ENCODE measurements around the gene BOK. TPM values are rescaled to one million over a fixed set of nuclear protein-coding genes. Genes with fewer than 3 reads are reported as not detected.

Gene BOK
- polyA plus RNA-seq, 1 donor from 2014 or later, result 2.3 TPM

DNA sequence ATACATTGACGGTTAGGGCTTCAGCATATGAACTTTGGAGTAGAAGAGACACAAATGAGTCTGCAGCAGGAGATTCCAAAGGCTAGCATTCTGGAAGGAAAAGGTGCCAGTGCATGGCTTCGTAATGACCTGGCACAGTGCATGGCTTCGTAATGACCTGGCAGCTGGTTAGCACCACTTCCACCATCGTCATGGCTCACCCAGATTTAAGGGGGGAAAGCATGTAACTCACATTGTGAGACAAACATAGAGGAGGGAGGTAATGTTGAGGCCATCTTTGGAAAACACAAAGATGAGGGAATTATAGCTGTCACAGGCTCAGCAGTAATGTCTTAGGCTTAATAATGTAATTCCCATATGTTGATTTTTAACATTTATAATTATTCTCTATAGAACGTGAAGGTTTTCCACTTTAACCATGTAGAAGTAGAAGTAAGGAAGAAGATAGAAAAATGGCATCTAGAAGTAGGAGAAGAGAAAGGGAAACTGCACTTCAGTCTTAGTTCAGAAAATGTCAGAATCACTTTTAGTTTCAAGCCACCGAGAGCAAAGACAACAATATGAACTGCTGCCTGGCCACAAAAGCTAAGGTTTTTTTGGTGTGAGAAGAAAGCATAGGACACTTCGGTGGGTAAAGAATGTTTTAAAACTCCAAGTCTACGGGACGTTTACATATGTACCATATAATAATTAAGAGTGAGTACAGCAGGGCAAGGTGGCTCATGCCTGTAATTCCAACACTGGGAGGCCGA is 43.4 kb upstream of the BOK start:
- Histone ChIP-seq H3K9me3 (ENCODE audit: low read length) (no peaks in the 10 kb centered on the region), H3K27ac (ENCODE audit: low read length) (no peak overlapping the region), H3K9ac (ENCODE audit: low read length) (no peak overlapping the region), H3K27me3 (ENCODE audit: insufficient read depth, low read depth, low read length) (no peaks in the 10 kb centered on the region), H4K20me1 (ENCODE audit: insufficient read depth) (no peaks in the 10 kb centered on the region), H2AFZ (ENCODE audit: low read depth, low read length) (no peak overlapping the region), H3K79me2 (replicated peaks; ENCODE audit: insufficient read depth, low read length) (no peaks in the 10 kb centered on the region), H3K36me3 (ENCODE audit: insufficient read depth, low read length) (no peaks in the 10 kb centered on the region), H3K9me2 (ENCODE audit: insufficient read depth, low read length) (no peaks in the 10 kb centered on the region), H3F3A (ENCODE audit: insufficient read depth, low read length, poor library complexity, severe bottlenecking) (no peaks in the 10 kb centered on the region), H3K4me3 (ENCODE audit: low read length) (no peak overlapping the region), H3K4me2 (ENCODE audit: low read length) (no peak overlapping the region)
- no peak for TF ChIP-seq SMC3 (conservative IDR thresholded peaks at IDR 0.05; ENCODE audit: poor library complexity)
- no peak for TF ChIP-seq RAD21 (conservative IDR thresholded peaks at IDR 0.05)
- no peak for TF ChIP-seq EP300 (conservative IDR thresholded peaks at IDR 0.05; ENCODE audit: poor library complexity, severe bottlenecking)
- TF ChIP-seq MXI1 (conservative IDR thresholded peaks at IDR 0.05; ENCODE audit: poor library complexity, severe bottlenecking), result no peak

DNA sequence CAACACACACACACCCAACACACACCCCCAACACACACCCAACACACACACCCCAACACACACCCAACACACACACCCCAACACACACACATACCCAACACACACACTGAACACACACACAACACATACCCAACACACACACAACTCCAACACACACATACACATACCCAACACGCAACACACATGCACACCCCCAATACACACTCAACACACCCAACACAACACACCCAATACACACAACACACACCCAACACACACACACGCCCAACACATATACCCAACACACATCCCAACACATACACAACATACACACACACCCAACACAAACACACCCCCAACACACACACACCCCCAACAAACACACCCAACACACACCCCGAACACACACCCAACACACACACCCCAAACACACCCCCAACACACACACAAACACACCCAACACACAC is 42.0 kb upstream of the BOK start:
- no peaks in the 10 kb centered on the region for H4K20me1 ChIP-seq (ENCODE audit: insufficient read depth)
- no peak overlapping the region for H3K4me3 ChIP-seq (ENCODE audit: low read length)
- H3K27me3 ChIP-seq (ENCODE audit: insufficient read depth, low read depth, low read length), result no peaks in the 10 kb centered on the region
- H3K9me3 ChIP-seq (ENCODE audit: low read length), result no peaks in the 10 kb centered on the region
- no peak overlapping the region for H3K9ac ChIP-seq (ENCODE audit: low read length)
- H3F3A ChIP-seq (ENCODE audit: insufficient read depth, low read length, poor library complexity, severe bottlenecking), result no peaks in the 10 kb centered on the region
- no peaks in the 10 kb centered on the region for H3K9me2 ChIP-seq (ENCODE audit: insufficient read depth, low read length)
- H2AFZ ChIP-seq (ENCODE audit: low read depth, low read length), result no peak overlapping the region
- TF ChIP-seq, protein P1, sequence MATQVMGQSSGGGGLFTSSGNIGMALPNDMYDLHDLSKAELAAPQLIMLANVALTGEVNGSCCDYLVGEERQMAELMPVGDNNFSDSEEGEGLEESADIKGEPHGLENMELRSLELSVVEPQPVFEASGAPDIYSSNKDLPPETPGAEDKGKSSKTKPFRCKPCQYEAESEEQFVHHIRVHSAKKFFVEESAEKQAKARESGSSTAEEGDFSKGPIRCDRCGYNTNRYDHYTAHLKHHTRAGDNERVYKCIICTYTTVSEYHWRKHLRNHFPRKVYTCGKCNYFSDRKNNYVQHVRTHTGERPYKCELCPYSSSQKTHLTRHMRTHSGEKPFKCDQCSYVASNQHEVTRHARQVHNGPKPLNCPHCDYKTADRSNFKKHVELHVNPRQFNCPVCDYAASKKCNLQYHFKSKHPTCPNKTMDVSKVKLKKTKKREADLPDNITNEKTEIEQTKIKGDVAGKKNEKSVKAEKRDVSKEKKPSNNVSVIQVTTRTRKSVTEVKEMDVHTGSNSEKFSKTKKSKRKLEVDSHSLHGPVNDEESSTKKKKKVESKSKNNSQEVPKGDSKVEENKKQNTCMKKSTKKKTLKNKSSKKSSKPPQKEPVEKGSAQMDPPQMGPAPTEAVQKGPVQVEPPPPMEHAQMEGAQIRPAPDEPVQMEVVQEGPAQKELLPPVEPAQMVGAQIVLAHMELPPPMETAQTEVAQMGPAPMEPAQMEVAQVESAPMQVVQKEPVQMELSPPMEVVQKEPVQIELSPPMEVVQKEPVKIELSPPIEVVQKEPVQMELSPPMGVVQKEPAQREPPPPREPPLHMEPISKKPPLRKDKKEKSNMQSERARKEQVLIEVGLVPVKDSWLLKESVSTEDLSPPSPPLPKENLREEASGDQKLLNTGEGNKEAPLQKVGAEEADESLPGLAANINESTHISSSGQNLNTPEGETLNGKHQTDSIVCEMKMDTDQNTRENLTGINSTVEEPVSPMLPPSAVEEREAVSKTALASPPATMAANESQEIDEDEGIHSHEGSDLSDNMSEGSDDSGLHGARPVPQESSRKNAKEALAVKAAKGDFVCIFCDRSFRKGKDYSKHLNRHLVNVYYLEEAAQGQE (IDR thresholded peaks at IDR 0.05; ENCODE audit: borderline replicate concordance), result no peak
- TF ChIP-seq, protein P2, sequence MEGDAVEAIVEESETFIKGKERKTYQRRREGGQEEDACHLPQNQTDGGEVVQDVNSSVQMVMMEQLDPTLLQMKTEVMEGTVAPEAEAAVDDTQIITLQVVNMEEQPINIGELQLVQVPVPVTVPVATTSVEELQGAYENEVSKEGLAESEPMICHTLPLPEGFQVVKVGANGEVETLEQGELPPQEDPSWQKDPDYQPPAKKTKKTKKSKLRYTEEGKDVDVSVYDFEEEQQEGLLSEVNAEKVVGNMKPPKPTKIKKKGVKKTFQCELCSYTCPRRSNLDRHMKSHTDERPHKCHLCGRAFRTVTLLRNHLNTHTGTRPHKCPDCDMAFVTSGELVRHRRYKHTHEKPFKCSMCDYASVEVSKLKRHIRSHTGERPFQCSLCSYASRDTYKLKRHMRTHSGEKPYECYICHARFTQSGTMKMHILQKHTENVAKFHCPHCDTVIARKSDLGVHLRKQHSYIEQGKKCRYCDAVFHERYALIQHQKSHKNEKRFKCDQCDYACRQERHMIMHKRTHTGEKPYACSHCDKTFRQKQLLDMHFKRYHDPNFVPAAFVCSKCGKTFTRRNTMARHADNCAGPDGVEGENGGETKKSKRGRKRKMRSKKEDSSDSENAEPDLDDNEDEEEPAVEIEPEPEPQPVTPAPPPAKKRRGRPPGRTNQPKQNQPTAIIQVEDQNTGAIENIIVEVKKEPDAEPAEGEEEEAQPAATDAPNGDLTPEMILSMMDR (IDR thresholded peaks at IDR 0.05; ENCODE audit: poor library complexity, severe bottlenecking), result no peak
- TF ChIP-seq TAF1 (IDR thresholded peaks at IDR 0.05; ENCODE audit: low read depth) (no peak), EP300 (conservative IDR thresholded peaks at IDR 0.05; ENCODE audit: poor library complexity, severe bottlenecking) (no peak), RAD21 (conservative IDR thresholded peaks at IDR 0.05) (no peak)
- H3K27ac ChIP-seq (ENCODE audit: low read length), result no peak overlapping the region
- no peaks in the 10 kb centered on the region for H3K79me2 ChIP-seq (replicated peaks; ENCODE audit: insufficient read depth, low read length)
- no peaks in the 10 kb centered on the region for H3K36me3 ChIP-seq (ENCODE audit: insufficient read depth, low read length)
- H3K4me2 ChIP-seq (ENCODE audit: low read length), result no peak overlapping the region

DNA sequence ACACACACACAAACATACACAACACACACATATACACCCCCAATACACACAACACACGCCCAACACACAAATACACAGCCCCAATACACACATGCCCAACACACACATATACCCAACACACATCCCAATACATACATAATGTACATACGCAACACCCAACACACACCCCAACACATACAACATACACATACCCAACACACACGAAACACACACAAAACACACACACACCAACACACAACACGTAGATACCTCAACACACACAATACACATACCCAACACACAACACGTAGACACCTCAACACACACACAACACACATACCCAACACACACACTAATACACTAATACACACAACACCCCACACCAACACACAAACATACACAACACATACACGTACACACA is 41.2 kb upstream of the BOK start:
- Histone ChIP-seq H3K9me3 (ENCODE audit: low read length) (no peaks in the 10 kb centered on the region), H2AFZ (ENCODE audit: low read depth, low read length) (no peak overlapping the region), H3K36me3 (ENCODE audit: insufficient read depth, low read length) (no peaks in the 10 kb centered on the region), H3K9me2 (ENCODE audit: insufficient read depth, low read length) (no peaks in the 10 kb centered on the region), H4K20me1 (ENCODE audit: insufficient read depth) (no peaks in the 10 kb centered on the region), H3F3A (ENCODE audit: insufficient read depth, low read length, poor library complexity, severe bottlenecking) (no peaks in the 10 kb centered on the region), H3K27ac (ENCODE audit: low read length) (no peak overlapping the region), H3K27me3 (ENCODE audit: insufficient read depth, low read depth, low read length) (no peaks in the 10 kb centered on the region), H3K4me2 (ENCODE audit: low read length) (no peak overlapping the region), H3K79me2 (replicated peaks; ENCODE audit: insufficient read depth, low read length) (no peaks in the 10 kb centered on the region), H3K9ac (ENCODE audit: low read length) (no peak overlapping the region), H3K4me3 (ENCODE audit: low read length) (no peak overlapping the region)
- TF ChIP-seq TAF1 (IDR thresholded peaks at IDR 0.05; ENCODE audit: low read depth) (no peak), SMC3 (conservative IDR thresholded peaks at IDR 0.05; ENCODE audit: poor library complexity) (no peak), RAD21 (conservative IDR thresholded peaks at IDR 0.05) (no peak), MXI1 (conservative IDR thresholded peaks at IDR 0.05; ENCODE audit: poor library complexity, severe bottlenecking) (no peak), POLR2AphosphoS5 (IDR thresholded peaks at IDR 0.05) (no peak), EZH2 (IDR thresholded peaks at IDR 0.05; ENCODE audit: borderline replicate concordance, insufficient read depth, low read length, poor library complexity, severe bottlenecking) (no peak), EP300 (conservative IDR thresholded peaks at IDR 0.05; ENCODE audit: poor library complexity, severe bottlenecking) (no peak)
- TF ChIP-seq, protein P2 (IDR thresholded peaks at IDR 0.05; ENCODE audit: poor library complexity, severe bottlenecking), result no peak

Measured in neural cell (in vitro differentiated cells).